PC-3 (cell line): ENCODE data around the gene SLC4A7. TPM values are rescaled to one million over a fixed set of nuclear protein-coding genes. Genes with fewer than 3 reads are reported as not detected.

Source experiments
- ATAC-seq: fragments of 200-7000 bp; cut with Tn5 transposase; 2 replicates; pipeline ENCODE4 v1.9.1; 2020; ENCODE audit warnings: mild to moderate bottlenecking, moderate library complexity
- BruUV-seq: library from RNA; stranded (reverse); fragments of 400-500 nt; replicated peaks from 2 replicates; lab custom pipeline; 2021; lab: Mats Ljungman, UMichigan
- CTCF ChIA-PET: fragments of 300-600 bp; sonication (Branson Sonifier 250); formaldehyde crosslinking; loops from one replicate; lab custom pipeline; 2022; ENCODE audit warnings: antibody characterized with exemption; lab: Charles Lee
- POLR2A ChIA-PET: fragments of 300-600 bp; sonication (Branson Sonifier 250); formaldehyde crosslinking; loops from one replicate; lab custom pipeline; 2022; ENCODE audit warnings: antibody characterized with exemption; ENCODE audit not compliant: unreplicated experiment; lab: Charles Lee
- DNase-seq: peaks from one replicate; pipeline ENCODE4 v3.0.0-alpha.2; 2015
- H2AFZ ChIP-seq: fragments of 300-600 bp; sonication (generic); 2 replicates; pipeline ENCODE4 v1.6.0; 2016; ENCODE audit warnings: antibody characterized with exemption, low read length
- H3F3A ChIP-seq: fragments of 300-600 bp; sonication (generic); one replicate; pipeline ENCODE4 v1.6.0; 2017; ENCODE audit warnings: antibody characterized with exemption, low read length, control low read depth, mild to moderate bottlenecking; ENCODE audit not compliant: unreplicated experiment
- H3K27ac ChIP-seq: fragments of 300-600 bp; sonication (generic); 2 replicates; pipeline ENCODE4 v1.5.1; 2016; ENCODE audit warnings: mild to moderate bottlenecking, low read length
- H3K27me3 ChIP-seq: fragments of 300-600 bp; sonication (generic); 2 replicates; pipeline ENCODE4 v1.6.1; 2016; ENCODE audit warnings: low read length, mixed read lengths
- H3K36me3 ChIP-seq: fragments of 300-600 bp; sonication (generic); 2 replicates; pipeline ENCODE4 v1.6.1; 2016; ENCODE audit warnings: low read depth, mixed run types, low read length, mixed read lengths
- H3K4me1 ChIP-seq: fragments of 300-600 bp; sonication (generic); 2 replicates; pipeline ENCODE4 v1.5.1; 2016; ENCODE audit warnings: low read length; ENCODE audit not compliant: insufficient read depth
- H3K4me2 ChIP-seq: fragments of 300-600 bp; sonication (generic); 2 replicates; pipeline ENCODE4 v1.6.0; 2016; ENCODE audit warnings: low read length
- H3K4me3 ChIP-seq: fragments of 300-600 bp; sonication (generic); 2 replicates; pipeline ENCODE4 v1.5.1; 2016; ENCODE audit warnings: mild to moderate bottlenecking, low read length, mixed read lengths
- H3K79me2 ChIP-seq: fragments of 300-600 bp; sonication (generic); 2 replicates; pipeline ENCODE4 v1.6.1; 2017; ENCODE audit warnings: low read length, mixed read lengths
- H3K9ac ChIP-seq: fragments of 300-600 bp; sonication (generic); 2 replicates; pipeline ENCODE4 v1.6.0; 2016; ENCODE audit warnings: mild to moderate bottlenecking, low read length
- H3K9me2 ChIP-seq: fragments of 300-600 bp; sonication (generic); replicated peaks from 2 replicates; pipeline ENCODE4 v1.6.1; 2016; ENCODE audit warnings: mixed run types, low read length, mixed read lengths
- H3K9me3 ChIP-seq: fragments of 300-600 bp; sonication (generic); 2 replicates; pipeline ENCODE4 v1.6.1; 2016; ENCODE audit warnings: low read length, mixed read lengths
- H4K20me1 ChIP-seq: fragments of 300-600 bp; sonication (generic); 2 replicates; pipeline ENCODE4 v1.6.1; 2016; ENCODE audit warnings: low read length, mixed read lengths
- CTCF ChIP-seq: fragments of 300-600 bp; sonication (generic); conservative IDR thresholded peaks from 2 replicates; pipeline ENCODE4 v1.5.1; 2017; ENCODE audit warnings: antibody characterized with exemption, low read depth, mild to moderate bottlenecking, low read length
- EZH2 ChIP-seq: fragments of 300-600 bp; sonication (generic); IDR thresholded peaks from one replicate; pipeline ENCODE4 v1.6.1; 2017; ENCODE audit warnings: antibody characterized with exemption, mild to moderate bottlenecking, low read length; ENCODE audit not compliant: unreplicated experiment
- EZH2phosphoT487 ChIP-seq: fragments of 300-600 bp; sonication (generic); IDR thresholded peaks from 2 replicates; pipeline ENCODE4 v1.6.1; 2018; ENCODE audit warnings: mild to moderate bottlenecking, antibody characterized with exemption, low read length, borderline replicate concordance
- intact Hi-C: fragments of 100-400 bp; cut with micrococcal nuclease; formaldehyde crosslinking; loops from 2 replicates; pipeline ENCODE4 v1.9.0; 2023
- total RNA-seq: library from RNA; depleted of rRNA; stranded (reverse); fragments of >200 nt; gene quantifications from 2 replicates; pipeline ENCODE4 v1.2.3, GENCODE V29; 2014

The SLC4A7 gene
- total RNA-seq, 1 experiment from 2014 or later, result 56.0 TPM

DNA sequence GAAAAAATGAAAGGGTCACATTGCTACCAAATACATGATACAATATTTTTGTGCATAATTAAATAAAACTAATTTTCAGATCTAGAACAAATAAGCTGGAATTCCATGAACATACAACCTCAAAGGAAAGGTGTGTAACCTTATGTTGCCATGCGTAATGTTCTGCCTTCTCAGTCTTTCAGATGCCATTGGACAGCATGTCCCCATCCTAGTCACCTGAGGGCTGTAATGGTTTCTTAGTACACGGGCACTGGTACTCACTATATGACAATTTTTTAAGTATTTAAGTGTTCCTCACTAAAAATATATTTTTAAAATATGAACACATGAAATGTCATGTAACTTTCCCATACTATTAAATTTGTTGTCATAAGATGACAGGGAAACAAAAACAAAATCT is 139.1 kb downstream of the SLC4A7 start:
- Histone ChIP-seq H3K4me1 (peaks cover 19% of the 10 kb centered on the region), H3K9me3 (no peaks in the 10 kb centered on the region), H3K4me3 (no peak overlapping the region), H3K79me2 (no peaks in the 10 kb centered on the region), H3K9me2 (no peaks in the 10 kb centered on the region), H3K36me3 (no peaks in the 10 kb centered on the region), H4K20me1 (no peaks in the 10 kb centered on the region), H3K27ac (no peak overlapping the region), H3K9ac (no peak overlapping the region), H3K27me3 (no peaks in the 10 kb centered on the region), H2AFZ (no peak overlapping the region), H3K4me2 (no peak overlapping the region), H3F3A (no peaks in the 10 kb centered on the region)
- DNase-seq, result no peak
- ATAC-seq, result no peak
- TF ChIP-seq EZH2 (no peak), CTCF (no peak), EZH2phosphoT487 (no peak)
- intact Hi-C loops, result no loop called here
- BruUV-seq, result no TSS peak
- ChIA-PET POLR2A (no interaction called here), CTCF (no interaction called here)

DNA sequence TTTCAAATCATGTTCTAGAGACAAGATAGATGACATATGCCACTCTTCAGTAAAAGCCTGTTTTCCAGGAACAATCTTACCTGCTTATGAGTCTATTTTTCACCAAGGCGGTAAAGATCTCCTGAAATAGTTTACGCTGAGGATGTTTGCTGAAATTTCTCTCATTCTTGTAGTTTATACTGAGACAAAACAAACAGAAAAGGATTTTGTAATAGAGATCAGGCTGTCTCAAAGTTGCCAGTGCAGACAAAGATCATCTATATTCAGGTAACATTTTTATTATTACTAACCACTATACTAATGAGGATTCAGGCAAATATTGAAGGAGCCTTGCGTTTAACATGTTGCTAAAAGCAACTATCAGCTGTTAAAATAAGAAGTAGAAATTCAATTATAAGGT is 140.0 kb downstream of the SLC4A7 start:
- H2AFZ ChIP-seq, result no peak overlapping the region
- peaks cover 19% of the 10 kb centered on the region for H3K4me1 ChIP-seq
- H3F3A ChIP-seq, result no peaks in the 10 kb centered on the region
- H3K9me3 ChIP-seq, result no peaks in the 10 kb centered on the region
- no peak overlapping the region for H3K9ac ChIP-seq
- DNase-seq, result no peak
- no peaks in the 10 kb centered on the region for H3K27me3 ChIP-seq
- no peak for ATAC-seq
- POLR2A ChIA-PET, result no interaction called here
- H3K9me2 ChIP-seq, result no peaks in the 10 kb centered on the region
- H3K36me3 ChIP-seq, result no peaks in the 10 kb centered on the region
- H4K20me1 ChIP-seq, result no peaks in the 10 kb centered on the region
- H3K4me3 ChIP-seq, result no peak overlapping the region
- intact Hi-C loops, result no loop called here
- no peak overlapping the region for H3K4me2 ChIP-seq
- no TSS peak for BruUV-seq
- TF ChIP-seq EZH2 (no peak), CTCF (no peak), EZH2phosphoT487 (no peak)
- no peaks in the 10 kb centered on the region for H3K79me2 ChIP-seq
- H3K27ac ChIP-seq, result no peak overlapping the region
- CTCF ChIA-PET, result no interaction called here

- Histone ChIP-seq H3K4me2 (no peak overlapping the region), H2AFZ (no peak overlapping the region), H3K27me3 (no peaks in the 10 kb centered on the region), H4K20me1 (no peaks in the 10 kb centered on the region), H3K9me2 (no peaks in the 10 kb centered on the region), H3K4me3 (no peak overlapping the region), H3K36me3 (no peaks in the 10 kb centered on the region), H3K27ac (no peak overlapping the region), H3K4me1 (peaks cover 19% of the 10 kb centered on the region), H3K9ac (no peak overlapping the region), H3K9me3 (no peaks in the 10 kb centered on the region), H3K79me2 (no peaks in the 10 kb centered on the region), H3F3A (no peaks in the 10 kb centered on the region)
- POLR2A ChIA-PET, result interaction anchor here (0.5 kb wide), 1 partner anchor 564 kb away, joined by 3 read pairs; no protein-coding TSS in a partner anchor
- CTCF ChIA-PET, result no interaction called here
- DNase-seq (no peak), ATAC-seq (no peak)
- no TSS peak for BruUV-seq
- intact Hi-C loops, result no loop called here
- no peak for TF ChIP-seq EZH2
- no peak for TF ChIP-seq EZH2phosphoT487
- TF ChIP-seq CTCF, result no peak
These were observed 141.9 kb downstream of the SLC4A7 start for GRCh38 chr3:27342267-27342666.
